Measurements from ENCODE around the gene GNB3. TPM values are rescaled to one million over a fixed set of nuclear protein-coding genes. Genes with fewer than 3 reads are reported as not detected.

GNB3 gene
- total and polyA plus RNA-seq, 4 donors = under 0.01 to 0.12 TPM; not detected in 2

DNA sequence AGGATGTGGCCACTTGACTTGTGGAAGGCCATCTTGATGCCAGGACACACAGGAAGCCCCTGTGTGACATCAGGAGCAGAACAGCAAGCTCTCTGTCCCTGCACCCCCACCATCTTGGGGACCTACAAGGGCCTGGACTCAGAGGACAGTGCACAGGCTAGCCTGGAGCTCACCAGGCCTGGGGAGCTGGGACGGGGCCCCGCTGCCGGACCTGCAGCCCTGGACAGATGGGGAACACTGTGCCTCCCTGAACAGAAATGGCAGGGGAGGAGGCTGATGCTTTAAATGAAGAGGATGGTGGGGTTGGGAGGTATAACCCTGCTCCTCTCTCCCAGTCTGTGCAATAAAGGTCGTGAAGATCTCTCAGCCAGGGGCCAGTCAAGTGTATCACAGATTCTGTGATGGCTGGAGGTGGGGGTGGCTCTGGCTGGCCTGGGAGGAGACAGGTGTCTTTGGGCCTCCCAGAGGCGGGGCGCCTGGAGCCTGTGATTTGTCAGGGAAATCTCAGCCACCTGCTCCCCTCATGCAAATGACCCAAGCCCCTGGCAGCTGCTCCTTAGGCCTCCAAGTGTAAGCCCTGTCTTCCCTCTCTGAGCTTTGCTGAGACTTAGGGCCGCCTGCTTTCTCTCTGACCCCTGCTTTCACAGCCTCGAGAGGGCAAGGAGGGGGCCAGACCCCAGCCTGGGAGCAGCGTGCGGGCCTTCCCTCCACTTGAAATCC is 1.1 kb upstream of the GNB3 start:
- H3K4me3 ChIP-seq (ENCODE audit: low read depth in 1 of 3, low read length in 3 of 3) = no peak overlapping the region
- 84% methylated on average over 10 of the region's 10 CpGs for WGBS

More for the DNA sequence above, 1.1 kb upstream of the GNB3 start:
- H3K4me1 ChIP-seq (ENCODE audit: control insufficient read depth in 4 of 4, insufficient read depth in 4 of 4, low read length in 3 of 4) = peaks cover 0 to 3% (median under 1%) of the 10 kb centered on the region in 4 donors
- no peak overlapping the region for H3K27ac ChIP-seq (ENCODE audit: low read depth in 1 of 2, low read length in 2 of 2)
- H3K27me3 ChIP-seq (ENCODE audit: control insufficient read depth in 4 of 4, insufficient read depth in 4 of 4, low read length in 3 of 4) = no peaks in the 10 kb centered on the region
- H3K9ac ChIP-seq (ENCODE audit: low read depth in 1 of 2, low read length in 2 of 2) = no peak overlapping the region
- H3K9me3 ChIP-seq (ENCODE audit: control insufficient read depth in 4 of 4, low read length in 3 of 4) = no peaks in the 10 kb centered on the region
- no peak for DNase-seq (ENCODE audit: low spot score)
- TF ChIP-seq EGR1 (IDR thresholded peaks at IDR 0.05; ENCODE audit: low read depth in 2 of 2) (no peak), HNF4A (conservative IDR thresholded peaks at IDR 0.05) (no peak), FOXA1 (IDR thresholded peaks at IDR 0.05) (no peak), JUND (IDR thresholded peaks at IDR 0.05) (no peak), NR2F2 (IDR thresholded peaks at IDR 0.05) (no peak), TAF1 (conservative IDR thresholded peaks at IDR 0.05) (no peak), RXRA (IDR thresholded peaks at IDR 0.05) (no peak), ATF3 (IDR thresholded peaks at IDR 0.05) (no peak), SP1 (IDR thresholded peaks at IDR 0.05) (no peak), MAX (IDR thresholded peaks at IDR 0.05) (no peak), GABPA (IDR thresholded peaks at IDR 0.05 in 1 of 2, conservative IDR thresholded peaks at IDR 0.05 in 1 of 2) (no peak), YY1 (IDR thresholded peaks at IDR 0.05) (no peak), RAD21 (IDR thresholded peaks at IDR 0.05) (no peak), HNF4G (IDR thresholded peaks at IDR 0.05) (no peak)
- TF ChIP-seq, protein P1, sequence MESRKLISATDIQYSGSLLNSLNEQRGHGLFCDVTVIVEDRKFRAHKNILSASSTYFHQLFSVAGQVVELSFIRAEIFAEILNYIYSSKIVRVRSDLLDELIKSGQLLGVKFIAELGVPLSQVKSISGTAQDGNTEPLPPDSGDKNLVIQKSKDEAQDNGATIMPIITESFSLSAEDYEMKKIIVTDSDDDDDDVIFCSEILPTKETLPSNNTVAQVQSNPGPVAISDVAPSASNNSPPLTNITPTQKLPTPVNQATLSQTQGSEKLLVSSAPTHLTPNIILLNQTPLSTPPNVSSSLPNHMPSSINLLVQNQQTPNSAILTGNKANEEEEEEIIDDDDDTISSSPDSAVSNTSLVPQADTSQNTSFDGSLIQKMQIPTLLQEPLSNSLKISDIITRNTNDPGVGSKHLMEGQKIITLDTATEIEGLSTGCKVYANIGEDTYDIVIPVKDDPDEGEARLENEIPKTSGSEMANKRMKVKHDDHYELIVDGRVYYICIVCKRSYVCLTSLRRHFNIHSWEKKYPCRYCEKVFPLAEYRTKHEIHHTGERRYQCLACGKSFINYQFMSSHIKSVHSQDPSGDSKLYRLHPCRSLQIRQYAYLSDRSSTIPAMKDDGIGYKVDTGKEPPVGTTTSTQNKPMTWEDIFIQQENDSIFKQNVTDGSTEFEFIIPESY (IDR thresholded peaks at IDR 0.05) = no peak
- TF ChIP-seq, protein P2, sequence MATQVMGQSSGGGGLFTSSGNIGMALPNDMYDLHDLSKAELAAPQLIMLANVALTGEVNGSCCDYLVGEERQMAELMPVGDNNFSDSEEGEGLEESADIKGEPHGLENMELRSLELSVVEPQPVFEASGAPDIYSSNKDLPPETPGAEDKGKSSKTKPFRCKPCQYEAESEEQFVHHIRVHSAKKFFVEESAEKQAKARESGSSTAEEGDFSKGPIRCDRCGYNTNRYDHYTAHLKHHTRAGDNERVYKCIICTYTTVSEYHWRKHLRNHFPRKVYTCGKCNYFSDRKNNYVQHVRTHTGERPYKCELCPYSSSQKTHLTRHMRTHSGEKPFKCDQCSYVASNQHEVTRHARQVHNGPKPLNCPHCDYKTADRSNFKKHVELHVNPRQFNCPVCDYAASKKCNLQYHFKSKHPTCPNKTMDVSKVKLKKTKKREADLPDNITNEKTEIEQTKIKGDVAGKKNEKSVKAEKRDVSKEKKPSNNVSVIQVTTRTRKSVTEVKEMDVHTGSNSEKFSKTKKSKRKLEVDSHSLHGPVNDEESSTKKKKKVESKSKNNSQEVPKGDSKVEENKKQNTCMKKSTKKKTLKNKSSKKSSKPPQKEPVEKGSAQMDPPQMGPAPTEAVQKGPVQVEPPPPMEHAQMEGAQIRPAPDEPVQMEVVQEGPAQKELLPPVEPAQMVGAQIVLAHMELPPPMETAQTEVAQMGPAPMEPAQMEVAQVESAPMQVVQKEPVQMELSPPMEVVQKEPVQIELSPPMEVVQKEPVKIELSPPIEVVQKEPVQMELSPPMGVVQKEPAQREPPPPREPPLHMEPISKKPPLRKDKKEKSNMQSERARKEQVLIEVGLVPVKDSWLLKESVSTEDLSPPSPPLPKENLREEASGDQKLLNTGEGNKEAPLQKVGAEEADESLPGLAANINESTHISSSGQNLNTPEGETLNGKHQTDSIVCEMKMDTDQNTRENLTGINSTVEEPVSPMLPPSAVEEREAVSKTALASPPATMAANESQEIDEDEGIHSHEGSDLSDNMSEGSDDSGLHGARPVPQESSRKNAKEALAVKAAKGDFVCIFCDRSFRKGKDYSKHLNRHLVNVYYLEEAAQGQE (IDR thresholded peaks at IDR 0.05) = no peak
- TF ChIP-seq, protein P3, sequence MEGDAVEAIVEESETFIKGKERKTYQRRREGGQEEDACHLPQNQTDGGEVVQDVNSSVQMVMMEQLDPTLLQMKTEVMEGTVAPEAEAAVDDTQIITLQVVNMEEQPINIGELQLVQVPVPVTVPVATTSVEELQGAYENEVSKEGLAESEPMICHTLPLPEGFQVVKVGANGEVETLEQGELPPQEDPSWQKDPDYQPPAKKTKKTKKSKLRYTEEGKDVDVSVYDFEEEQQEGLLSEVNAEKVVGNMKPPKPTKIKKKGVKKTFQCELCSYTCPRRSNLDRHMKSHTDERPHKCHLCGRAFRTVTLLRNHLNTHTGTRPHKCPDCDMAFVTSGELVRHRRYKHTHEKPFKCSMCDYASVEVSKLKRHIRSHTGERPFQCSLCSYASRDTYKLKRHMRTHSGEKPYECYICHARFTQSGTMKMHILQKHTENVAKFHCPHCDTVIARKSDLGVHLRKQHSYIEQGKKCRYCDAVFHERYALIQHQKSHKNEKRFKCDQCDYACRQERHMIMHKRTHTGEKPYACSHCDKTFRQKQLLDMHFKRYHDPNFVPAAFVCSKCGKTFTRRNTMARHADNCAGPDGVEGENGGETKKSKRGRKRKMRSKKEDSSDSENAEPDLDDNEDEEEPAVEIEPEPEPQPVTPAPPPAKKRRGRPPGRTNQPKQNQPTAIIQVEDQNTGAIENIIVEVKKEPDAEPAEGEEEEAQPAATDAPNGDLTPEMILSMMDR (IDR thresholded peaks at IDR 0.05; ENCODE audit: low read depth, low read length, missing input control) = no peak
- peaks cover 0 to 2% (median 0%) of the 10 kb centered on the region in 4 donors for H3K36me3 ChIP-seq (ENCODE audit: control insufficient read depth in 4 of 4, insufficient read depth in 3 of 4, low read depth in 1 of 4, low read length in 3 of 4)
